ENCODE data around the gene CDC42BPA. TPM values are rescaled to one million over a fixed set of nuclear protein-coding genes. Genes with fewer than 3 reads are reported as not detected.

Gene CDC42BPA
- total and polyA plus RNA-seq, 2 of the 8 experiments (the other 6 are each of a cell fraction or from before 2014, with no cell fraction given), result 7.1 to 28.5 TPM

DNA sequence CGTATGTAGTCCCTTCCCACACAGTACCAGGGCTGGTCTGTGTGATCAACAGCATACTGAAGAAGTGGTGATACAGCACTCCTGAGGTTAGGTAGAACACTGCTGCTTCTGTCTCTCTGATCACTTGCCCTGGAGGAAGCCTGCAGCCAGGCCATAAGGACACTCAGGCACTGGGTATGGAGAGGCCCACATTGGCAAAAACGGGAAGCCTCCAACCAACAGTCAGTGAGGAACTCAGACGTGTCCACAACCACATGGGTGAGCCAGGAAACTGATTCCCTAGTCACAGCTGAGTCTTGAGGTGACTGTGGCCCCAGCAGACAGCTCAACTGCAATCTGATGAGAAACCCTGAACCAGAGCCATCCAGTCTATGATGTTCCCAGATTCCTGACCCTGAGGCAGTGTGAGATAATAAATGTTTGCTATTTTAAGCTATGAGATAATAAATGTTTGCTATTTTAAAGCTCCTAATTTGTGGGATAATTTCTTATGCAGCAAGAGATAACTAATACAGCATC lies 315.7 kb downstream of the CDC42BPA start (continued):
- TF ChIP-seq, protein P1, sequence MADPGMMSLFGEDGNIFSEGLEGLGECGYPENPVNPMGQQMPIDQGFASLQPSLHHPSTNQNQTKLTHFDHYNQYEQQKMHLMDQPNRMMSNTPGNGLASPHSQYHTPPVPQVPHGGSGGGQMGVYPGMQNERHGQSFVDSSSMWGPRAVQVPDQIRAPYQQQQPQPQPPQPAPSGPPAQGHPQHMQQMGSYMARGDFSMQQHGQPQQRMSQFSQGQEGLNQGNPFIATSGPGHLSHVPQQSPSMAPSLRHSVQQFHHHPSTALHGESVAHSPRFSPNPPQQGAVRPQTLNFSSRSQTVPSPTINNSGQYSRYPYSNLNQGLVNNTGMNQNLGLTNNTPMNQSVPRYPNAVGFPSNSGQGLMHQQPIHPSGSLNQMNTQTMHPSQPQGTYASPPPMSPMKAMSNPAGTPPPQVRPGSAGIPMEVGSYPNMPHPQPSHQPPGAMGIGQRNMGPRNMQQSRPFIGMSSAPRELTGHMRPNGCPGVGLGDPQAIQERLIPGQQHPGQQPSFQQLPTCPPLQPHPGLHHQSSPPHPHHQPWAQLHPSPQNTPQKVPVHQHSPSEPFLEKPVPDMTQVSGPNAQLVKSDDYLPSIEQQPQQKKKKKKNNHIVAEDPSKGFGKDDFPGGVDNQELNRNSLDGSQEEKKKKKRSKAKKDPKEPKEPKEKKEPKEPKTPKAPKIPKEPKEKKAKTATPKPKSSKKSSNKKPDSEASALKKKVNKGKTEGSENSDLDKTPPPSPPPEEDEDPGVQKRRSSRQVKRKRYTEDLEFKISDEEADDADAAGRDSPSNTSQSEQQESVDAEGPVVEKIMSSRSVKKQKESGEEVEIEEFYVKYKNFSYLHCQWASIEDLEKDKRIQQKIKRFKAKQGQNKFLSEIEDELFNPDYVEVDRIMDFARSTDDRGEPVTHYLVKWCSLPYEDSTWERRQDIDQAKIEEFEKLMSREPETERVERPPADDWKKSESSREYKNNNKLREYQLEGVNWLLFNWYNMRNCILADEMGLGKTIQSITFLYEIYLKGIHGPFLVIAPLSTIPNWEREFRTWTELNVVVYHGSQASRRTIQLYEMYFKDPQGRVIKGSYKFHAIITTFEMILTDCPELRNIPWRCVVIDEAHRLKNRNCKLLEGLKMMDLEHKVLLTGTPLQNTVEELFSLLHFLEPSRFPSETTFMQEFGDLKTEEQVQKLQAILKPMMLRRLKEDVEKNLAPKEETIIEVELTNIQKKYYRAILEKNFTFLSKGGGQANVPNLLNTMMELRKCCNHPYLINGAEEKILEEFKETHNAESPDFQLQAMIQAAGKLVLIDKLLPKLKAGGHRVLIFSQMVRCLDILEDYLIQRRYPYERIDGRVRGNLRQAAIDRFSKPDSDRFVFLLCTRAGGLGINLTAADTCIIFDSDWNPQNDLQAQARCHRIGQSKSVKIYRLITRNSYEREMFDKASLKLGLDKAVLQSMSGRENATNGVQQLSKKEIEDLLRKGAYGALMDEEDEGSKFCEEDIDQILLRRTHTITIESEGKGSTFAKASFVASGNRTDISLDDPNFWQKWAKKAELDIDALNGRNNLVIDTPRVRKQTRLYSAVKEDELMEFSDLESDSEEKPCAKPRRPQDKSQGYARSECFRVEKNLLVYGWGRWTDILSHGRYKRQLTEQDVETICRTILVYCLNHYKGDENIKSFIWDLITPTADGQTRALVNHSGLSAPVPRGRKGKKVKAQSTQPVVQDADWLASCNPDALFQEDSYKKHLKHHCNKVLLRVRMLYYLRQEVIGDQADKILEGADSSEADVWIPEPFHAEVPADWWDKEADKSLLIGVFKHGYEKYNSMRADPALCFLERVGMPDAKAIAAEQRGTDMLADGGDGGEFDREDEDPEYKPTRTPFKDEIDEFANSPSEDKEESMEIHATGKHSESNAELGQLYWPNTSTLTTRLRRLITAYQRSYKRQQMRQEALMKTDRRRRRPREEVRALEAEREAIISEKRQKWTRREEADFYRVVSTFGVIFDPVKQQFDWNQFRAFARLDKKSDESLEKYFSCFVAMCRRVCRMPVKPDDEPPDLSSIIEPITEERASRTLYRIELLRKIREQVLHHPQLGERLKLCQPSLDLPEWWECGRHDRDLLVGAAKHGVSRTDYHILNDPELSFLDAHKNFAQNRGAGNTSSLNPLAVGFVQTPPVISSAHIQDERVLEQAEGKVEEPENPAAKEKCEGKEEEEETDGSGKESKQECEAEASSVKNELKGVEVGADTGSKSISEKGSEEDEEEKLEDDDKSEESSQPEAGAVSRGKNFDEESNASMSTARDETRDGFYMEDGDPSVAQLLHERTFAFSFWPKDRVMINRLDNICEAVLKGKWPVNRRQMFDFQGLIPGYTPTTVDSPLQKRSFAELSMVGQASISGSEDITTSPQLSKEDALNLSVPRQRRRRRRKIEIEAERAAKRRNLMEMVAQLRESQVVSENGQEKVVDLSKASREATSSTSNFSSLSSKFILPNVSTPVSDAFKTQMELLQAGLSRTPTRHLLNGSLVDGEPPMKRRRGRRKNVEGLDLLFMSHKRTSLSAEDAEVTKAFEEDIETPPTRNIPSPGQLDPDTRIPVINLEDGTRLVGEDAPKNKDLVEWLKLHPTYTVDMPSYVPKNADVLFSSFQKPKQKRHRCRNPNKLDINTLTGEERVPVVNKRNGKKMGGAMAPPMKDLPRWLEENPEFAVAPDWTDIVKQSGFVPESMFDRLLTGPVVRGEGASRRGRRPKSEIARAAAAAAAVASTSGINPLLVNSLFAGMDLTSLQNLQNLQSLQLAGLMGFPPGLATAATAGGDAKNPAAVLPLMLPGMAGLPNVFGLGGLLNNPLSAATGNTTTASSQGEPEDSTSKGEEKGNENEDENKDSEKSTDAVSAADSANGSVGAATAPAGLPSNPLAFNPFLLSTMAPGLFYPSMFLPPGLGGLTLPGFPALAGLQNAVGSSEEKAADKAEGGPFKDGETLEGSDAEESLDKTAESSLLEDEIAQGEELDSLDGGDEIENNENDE (IDR thresholded peaks at IDR 0.05; ENCODE audit: insufficient replicate concordance, low read length), result no peak
- TF ChIP-seq KDM4A (IDR thresholded peaks at IDR 0.05; ENCODE audit: low read depth, low read length, severe bottlenecking), result no peak
- TF ChIP-seq SP4 (IDR thresholded peaks at IDR 0.05; ENCODE audit: low read length), result no peak
- TF ChIP-seq GTF2F1 (IDR thresholded peaks at IDR 0.05; ENCODE audit: borderline replicate concordance, low read depth, low read length), result no peak
- no peak for TF ChIP-seq RFX5 (IDR thresholded peaks at IDR 0.05; ENCODE audit: borderline replicate concordance, low read depth, low read length)
- no peak for TF ChIP-seq NRF1 (IDR thresholded peaks at IDR 0.05; ENCODE audit: low read depth, low read length)
- no peak for TF ChIP-seq BACH1 (IDR thresholded peaks at IDR 0.05; ENCODE audit: low read length)
- TF ChIP-seq NANOG (IDR thresholded peaks at IDR 0.05; ENCODE audit: insufficient read depth, low read depth, low read length, poor library complexity, severe bottlenecking), result no peak
- no peak for TF ChIP-seq TAF1 (IDR thresholded peaks at IDR 0.05; ENCODE audit: low read depth, low read length)
- TF ChIP-seq BRCA1 (IDR thresholded peaks at IDR 0.05; ENCODE audit: low read depth, low read length), result no peak
- TF ChIP-seq SRF (IDR thresholded peaks at IDR 0.05; ENCODE audit: low read depth, low read length), result no peak
- TF ChIP-seq PHF8 (conservative IDR thresholded peaks at IDR 0.05; ENCODE audit: low read depth, low read length), result no peak

All from H1 (cell line).